Measurements from ENCODE around the gene PAX3.

GRCh38 chr2:222271854-222272253 is 26.9 kb downstream of the PAX3 start:
- TF ChIP-seq CTCF (IDR thresholded peaks at IDR 0.05) (no peak), POLR2A (IDR thresholded peaks at IDR 0.05) (no peak)
